GF-D8 (cell line): ENCODE results near the gene FARSB.
"Not testable (repeated sequence)": the region's sequence is repeated elsewhere in the genome, so short reads cannot be mapped to it uniquely, and the experiment has no call there.

Experiments used
- DNase-seq: peaks from one replicate; lab custom pipeline; 2025; lab: John Stamatoyannopoulos, UW

The FARSB gene

DNA sequence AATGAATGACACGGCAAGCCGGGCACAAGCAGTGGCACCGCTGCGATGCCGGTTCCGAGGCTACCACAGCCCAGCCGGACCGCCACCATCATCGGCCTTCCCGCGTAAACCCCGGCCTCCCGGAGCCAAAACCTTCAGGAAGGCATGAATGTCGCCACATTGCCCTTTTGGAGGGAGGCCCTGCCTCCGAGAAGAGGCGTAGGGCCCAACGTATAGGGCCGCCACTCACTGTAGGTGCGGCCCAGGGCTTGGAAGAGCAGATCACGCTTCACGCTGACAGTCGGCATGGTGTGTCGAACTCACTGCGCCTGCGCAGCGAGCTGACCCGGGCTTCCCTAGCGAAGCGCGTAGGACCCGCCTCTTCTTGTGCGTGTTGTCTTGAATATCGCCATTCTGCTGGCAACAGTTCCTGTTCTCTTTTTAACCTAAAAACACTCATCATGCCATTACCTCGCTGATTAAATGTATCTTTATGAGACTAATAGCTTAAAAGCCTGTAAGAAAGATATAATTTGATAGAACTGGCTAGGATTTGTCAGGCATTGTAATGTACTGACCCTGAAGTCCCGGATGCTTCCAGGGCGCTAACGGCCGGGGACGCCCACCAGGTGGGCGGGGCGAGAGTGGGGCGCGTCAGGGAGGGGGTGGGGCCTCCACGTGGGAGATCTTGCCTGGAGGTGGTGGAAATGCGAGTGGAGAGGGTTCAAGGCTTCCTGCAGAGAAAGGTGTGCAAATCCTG lies at the start of gene FARSB:
TSS of gene FARSB (minus strand) at position 306 of the 739 bp plus-strand sequence. CDS start at position 287, 19 bp downstream.
- DNase-seq = peak; percentile 88

DNA sequence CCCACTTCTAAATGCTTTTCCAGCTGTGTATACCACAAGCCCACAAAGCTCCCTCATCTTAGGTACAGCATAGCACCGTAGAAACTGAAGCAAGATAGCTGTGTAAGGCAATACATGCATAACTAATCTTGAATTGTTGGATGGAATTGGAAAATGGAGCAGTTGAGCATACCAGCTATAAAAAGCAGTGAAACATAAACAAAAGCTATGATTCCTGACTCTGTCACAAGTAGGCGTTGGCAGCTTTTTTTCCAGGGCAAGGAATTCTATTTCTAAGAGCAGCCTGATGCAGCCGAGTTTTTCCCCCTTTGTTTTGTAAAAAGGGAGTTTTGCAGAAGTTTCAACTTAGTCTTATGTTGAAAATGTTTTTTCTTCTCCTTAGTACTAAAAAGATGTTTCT lies 48.0 kb upstream of the FARSB start:
- no peak for DNase-seq

DNA sequence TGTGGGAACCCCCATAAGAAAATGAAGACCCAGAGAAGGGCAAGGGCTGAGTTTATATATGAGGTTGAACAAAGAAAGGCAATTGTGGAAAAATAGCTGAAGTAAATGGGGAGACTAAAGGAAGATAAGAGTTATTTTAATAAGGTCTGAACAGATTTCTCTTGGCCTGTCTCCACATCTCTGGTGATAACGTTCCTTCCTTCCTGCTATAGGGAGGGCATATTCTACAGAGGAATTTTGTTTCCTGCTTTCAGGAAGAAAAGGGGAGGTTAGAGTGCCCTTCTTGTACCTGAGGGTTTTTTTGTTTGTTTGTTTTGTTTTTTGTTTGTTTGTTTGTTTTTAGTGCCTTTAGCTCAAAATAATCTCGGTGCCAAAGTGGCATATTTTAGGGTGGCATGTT lies 47.2 kb upstream of the FARSB start:
- DNase-seq = no peak

DNA sequence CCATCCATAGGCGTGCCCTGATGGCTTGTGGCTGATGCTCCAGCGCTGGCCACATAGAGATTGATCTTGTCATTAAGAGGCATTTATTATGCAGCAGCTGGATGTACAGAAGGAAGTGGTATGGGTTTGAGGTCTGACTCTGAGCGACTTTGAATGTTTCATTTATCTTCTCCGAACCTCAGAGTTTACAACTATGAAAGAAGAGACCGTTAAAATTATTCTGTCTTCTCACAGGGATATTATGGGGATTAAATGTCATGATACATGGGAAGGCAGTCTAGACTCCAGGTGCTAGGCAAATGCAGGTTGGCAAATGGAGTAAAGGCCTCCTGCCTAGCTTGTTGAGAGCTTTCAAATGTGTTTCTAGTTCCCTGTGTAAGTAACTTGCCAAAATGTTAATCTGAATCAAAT lies 45.8 kb upstream of the FARSB start:
- no peak for DNase-seq

DNA sequence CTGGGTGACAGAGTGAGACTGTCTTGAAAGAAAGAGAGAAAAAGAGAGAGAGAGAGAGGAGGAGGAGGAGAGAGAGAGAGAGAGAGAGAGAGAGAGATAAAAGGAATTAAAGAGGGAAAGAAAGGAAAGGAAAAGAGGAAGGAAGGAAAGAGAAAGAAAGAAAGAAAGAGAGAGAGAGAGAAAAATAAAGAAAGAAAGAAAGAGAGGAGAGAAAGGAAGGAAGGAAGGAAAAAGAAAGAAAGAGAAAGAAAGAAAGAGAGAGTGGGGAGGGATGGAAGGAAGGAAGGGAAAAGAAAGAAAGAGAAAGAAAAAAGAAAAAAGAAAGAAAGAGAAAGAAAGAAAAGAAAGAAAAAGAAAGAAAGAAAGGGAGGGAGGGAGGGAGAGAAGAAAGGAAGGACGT lies 45.3 kb upstream of the FARSB start:
- no peak for DNase-seq

DNA sequence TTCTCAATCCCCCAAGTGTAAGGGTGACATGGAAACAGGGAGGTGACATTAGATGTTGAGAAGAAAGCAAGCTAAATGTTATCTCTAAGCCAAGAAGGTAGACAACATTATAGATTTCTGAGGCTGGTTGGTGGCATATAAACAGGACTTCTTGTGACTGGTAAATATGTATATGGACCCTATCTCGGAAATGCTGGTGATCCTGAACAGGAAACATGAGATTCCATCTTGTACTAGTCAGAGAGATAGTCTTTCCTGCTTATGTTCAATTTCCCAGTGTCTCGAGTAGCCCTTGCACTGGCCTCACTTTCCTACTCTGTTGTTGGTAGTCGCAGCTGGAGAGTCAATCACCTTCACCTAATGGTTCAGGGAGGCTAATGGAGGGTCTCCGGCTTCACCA lies 42.4 kb upstream of the FARSB start:
- no peak for DNase-seq

DNA sequence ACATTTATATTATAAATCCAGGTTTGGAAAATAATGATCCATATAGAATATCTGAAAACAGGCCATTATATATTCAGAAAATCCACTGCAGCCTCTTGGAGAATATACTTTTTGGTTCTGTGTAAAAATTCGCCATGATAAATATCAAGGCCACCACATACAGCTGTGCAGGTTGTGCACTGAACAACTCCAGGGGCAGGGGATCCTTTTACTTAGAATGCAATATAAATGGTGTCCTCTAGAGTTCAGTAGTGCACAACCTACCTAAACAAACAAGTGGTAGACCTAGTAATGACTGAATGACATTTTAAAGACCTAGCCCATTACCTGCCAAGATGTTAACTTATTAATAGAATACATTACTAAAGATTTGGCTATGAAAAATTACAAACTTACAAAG lies 37.9 kb upstream of the FARSB start:
- DNase-seq = no peak

DNA sequence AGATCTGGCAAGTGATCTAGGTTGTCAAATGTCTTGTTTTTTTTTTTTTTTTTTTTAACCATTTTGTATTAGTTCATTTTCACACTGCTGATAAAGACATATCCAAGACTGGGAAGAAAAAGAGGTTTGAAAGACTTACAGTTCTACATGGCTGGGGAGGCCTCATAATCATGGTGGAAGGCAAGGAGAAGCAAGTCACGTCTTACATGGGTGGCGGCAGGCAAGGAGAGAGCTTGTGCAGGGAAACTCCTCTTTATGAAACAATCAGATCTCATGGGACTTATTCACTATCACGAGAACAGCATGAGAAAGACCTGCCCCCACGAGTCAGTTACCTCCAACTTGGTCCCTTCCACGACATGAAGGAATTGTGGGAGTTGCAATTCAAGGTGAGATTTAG lies 37.5 kb upstream of the FARSB start:
- not testable (repeated sequence) for DNase-seq

DNA sequence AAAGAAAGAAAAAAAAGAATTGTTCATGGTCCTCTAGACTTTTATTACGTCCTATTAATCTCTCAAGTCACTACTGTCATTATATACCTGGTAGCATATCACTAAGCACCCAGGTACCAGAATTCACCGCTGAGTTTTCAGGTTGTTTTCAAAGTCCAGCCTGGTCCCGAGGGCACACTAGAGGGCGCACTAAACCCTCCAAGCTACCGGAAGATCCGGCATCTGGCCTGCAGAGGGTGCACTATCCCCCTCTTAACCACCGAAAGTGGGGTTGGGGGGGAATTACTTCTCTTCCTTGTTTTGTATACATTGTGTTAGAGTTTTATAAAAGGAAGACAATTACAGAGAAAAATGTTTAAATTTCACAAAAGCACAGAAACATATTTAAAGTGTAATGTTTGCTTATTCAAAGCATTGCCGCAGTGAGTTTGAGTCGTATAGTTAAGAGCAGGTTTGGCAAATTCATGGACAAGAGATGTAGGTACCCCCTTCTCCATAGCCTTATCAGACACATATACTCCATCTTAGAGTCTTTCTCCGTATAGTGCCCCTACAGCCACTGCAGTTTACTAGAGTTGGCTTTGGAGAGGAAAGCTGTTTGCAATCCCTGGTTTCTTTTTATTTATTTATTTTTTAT lies 34.8 kb upstream of the FARSB start:
- peak; percentile 9 for DNase-seq

DNA sequence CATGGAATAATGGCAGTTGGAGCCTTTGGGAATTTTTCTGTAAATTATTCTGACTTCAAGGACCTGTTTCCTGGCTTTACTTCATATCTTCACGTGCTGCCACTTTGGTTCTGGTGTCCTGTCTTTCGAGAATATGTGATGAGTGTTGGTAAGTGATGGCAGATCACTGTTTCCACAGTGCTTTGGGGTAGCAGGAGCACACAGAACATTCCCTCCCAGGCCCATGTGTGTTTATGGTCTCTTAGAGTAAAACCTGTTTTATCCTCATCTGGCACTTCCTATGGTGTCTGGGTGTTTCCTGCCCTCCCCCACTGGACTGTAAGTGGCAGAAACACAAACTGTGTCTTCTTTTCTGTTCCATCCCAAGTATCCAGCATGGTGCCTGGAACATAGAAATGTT lies 33.4 kb upstream of the FARSB start:
- DNase-seq = no peak

DNA sequence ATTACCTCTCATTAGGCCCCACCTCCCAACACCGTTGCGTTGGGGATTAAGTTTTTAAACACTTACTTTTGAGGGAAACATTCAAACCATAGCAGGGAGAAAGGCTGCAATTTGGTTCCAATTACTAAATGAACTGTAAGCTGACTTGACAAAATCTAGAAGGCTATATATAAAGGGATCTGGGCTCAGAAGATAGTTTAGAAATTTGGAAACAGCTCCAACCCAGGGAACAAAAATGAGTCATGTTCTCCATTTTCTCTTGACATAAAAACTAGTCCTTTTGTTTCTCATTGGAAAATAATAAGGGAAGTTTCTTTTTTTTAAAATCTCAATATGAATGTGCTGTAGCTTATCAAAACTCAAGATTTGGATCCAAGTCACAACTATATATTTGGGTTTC lies 33.0 kb upstream of the FARSB start:
- DNase-seq = no peak

DNA sequence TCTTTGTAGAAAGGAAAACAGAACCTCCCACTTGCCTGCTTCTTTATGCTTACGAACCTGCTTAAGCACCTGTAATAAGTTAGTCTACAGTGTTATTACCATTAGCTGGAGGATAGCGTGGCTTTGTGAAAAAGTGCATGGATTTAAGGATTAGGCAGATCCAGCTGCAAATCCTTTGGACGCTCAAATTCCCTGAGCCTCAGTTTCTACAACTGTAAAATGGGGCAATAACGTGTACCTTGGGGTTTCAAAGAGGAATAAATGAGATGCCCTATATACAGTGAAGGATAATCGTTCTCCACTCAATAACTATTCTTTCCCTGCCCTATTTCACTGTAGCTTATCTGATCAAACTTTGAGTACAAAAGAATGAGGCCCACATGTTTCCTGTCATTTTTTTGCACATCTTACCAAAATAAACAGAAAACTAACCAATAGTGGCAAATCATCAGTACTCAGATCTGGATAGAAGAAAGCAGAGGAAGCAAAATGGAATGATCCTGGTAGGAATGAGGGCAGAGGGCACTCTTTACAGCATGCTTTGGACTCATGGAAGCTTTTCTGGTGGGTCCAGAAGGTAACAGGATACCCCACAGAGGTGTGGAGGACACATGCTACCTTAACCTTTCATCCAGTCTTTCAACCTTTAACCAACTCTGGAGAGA lies 30.3 kb upstream of the FARSB start:
- no peak for DNase-seq

DNA sequence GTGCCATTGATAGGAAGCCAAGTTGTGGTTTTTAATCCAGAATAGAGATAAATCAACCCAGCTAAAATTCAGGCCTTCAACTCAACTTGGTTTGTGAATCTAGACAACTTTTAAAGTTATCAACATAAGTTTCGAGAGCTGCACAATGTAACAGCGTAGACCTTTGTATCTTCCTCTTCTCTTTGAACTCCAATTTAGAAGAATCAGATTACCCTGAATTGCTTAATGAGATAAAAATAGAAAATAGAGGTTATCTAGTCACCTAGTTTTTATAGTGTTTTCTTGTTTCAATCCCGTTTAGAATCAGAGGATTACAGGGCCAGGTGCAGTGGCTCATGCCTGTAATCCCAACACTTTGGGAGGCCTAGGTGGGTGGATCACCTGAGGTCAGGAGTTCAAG lies 27.9 kb upstream of the FARSB start:
- no peak for DNase-seq

DNA sequence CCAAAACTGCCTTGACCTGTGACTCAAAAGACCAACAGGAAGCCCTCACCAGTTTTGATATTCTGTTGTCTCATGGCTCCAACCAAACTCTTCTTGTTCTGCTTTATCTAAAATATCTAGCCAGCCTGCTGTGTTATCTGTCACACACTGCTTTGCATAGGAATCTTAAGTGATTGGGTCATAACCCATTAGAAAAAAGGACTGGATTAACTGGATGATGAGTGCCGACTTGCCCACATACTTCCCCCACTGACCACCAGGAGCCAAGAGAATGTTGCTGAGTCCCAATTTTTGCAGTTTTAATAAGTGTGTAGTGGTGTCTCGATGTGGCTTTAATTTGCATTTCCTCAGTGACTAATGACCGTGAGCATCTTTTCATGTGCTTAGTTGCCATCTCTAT lies 22.1 kb upstream of the FARSB start:
- DNase-seq = no peak

DNA sequence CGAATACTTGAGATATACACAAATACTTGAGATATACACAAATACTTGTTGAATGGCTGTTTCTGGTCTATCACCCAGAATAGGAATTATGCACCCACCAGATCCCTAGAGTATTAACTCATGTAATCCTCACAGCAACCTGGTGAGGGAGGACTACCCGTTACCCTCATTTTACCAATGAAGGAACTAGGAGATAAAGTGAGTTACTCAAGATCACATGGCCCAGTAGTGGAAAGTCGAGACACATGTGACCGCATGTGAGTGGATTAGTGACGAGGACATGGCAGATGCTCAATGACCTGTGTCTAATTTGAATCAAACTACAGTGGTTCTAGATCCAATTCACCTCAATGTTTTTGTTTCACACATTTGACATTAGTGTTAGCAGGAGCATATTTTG lies 18.0 kb upstream of the FARSB start:
- no peak for DNase-seq

DNA sequence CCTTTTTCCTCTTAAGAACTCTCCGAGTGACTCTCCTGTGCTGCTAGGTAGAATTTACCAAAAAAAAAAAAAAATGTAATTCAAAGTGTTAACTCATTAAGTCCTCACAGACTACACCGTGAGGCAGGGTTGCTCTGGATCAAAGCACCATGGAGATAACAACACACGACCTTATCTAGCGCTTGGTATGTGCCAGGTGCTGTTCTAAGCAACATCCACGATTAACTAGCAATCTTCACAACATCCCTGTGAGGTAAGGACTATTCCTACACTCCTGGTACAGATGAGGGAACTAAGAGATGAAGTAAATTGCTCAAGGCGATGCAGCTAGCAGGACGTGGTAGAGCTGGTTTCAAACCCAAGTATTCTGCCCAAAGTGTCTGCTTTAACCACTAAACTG lies 17.4 kb upstream of the FARSB start:
- DNase-seq = no peak

DNA sequence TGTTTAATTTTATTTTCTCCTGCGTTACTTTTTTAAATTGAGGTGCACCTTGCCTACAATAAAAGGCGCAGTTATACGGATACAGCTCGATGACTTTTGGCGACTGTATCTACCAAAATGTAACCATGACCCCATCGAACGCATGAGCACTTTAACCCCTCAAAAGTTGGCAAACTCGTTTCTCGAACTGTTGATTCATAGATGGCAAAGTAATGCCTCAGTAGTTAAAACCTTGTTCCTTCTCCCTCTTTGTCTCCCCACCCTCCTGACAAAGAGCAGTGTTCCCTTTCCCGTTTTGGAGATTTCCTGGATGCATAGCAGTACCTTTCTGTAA lies 16.1 kb upstream of the FARSB start:
- DNase-seq = no peak

DNA sequence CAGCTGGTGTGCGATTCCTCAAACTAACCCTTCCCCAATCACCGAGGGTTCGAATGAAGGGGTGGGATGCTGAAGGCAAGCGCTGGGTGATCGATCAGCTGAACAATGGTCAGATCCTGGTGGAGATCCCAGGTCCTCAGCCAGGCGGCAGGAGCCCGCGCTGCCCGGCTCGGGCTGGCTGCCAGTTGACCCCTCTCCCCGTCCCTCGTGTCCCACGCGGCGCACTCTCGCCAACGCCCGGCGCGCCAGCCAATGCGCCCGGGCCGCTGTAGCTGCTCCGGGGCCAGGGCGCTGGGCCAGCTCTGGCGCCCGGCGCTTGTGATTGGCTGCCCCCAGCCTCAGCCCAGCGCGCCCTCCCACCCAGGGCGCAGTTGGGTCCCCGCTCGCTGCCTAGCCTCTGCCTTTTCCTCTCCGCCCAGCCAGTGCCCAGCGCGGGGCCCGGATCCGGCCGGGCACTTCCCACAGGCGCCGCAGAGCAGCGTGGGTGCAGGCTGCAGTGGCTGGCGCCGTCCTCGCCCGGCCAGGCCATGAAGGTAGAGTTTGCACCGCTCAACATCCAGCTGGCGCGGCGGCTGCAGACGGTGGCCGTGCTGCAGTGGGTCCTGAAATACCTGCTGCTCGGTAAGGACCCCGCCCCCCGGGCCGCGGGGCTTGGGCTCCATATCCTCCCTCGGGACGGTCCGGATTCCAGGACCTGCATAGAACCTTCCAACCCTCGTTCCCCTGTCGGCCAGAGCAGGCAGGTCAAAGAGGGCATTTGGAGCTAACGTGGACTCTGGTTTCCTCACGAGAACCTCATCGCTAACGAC lies 15.6 kb upstream of the FARSB start, which contains the start of gene MOGAT1:
TSS of gene MOGAT1 (plus strand) at position 400 of the 809 bp plus-strand sequence. CDS start at position 528, 128 bp downstream.
- DNase-seq = no peak

DNA sequence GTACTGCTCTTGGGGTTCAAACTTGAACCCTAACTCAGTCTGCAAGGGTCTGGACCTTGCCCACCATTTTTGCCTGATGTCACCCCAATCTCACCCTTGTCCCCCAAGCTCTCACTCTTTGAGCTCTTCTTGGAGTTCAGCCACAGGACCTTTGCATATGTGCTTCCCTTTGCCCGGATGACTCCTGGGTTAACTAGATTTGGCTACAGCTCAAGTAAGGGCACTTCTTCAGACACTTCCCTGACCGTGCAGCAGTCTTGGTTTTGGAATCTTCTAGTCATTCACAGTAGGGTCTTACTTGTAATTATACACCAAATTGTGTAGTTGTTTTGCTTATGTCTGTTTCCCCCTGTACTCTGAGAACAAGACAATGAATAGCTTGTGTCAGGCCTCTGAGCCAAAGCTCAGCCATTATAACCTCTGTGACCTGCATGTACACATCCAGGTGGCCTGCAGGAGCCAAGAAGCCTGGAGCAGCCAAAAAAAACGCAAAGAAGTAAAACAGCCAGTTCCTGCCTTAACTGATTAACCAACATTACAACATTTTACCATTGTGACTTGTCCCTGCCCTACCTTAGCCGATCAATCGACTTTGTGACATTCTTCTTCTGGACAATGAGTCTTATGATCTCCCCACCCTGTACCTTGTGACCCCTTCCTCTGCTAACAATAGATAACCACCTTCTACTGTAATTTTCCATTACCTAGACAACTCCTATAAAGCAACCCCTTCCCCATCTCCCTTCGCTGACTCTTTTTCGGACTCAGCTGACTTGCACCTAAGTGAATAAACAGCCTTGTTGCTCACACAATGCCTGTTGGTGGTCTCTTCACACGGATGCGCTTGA lies 14.5 kb upstream of the FARSB start:
- no peak for DNase-seq

DNA sequence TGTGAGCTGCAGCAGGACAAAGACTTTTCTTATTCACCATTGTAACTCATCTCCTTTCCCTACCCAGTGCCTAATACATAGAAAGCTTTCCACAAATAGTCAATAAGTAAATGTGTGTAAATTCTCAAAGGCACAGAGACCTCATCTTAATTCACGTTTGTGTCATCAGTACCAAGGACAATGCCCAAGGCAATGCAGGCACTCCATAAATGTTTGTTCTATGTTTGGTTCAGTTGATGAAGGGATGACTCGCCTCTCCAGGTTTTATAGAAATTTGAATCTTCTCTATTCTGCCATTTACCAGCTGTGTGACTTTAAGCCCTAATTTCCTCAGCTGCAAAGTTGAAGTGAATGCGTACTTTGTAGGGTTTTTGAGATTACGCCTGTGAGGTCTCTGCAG lies 13.5 kb upstream of the FARSB start:
- DNase-seq = no peak

DNA sequence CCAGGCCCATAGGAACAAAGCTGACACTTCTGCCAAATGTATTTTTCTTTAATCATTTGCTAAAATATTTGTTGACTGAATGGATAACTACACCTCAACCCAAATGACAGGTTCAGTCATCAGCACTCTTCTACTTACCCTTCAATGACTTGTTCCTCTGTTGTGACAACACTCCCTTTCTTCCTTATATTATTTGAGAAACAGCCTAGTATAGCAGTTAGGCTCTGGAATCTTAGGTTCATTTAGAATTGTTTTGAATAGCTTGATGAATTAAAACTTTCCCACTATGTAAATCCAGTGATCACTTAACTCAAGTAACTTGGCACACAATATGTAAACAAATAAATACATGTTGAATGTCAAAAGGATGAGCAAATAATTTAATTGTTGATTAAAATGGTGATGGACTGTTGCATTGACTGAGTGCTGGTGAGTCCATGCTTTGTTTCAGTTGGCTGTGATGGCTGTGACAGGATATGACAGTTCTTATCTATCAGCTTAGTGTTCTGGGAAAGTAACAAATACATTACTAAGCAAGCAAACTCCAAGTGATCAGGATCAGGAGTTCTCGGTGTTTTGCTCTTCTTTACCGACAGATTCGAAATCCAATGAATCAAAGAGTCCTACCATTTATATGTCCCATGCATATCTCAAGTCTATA lies 12.7 kb upstream of the FARSB start:
- no peak for DNase-seq
